ENCODE data around the gene CFAP20DC.

GRCh38 chr3:58749948-58750347, 299.9 kb downstream of the CFAP20DC start:
- TF ChIP-seq NRF1 (IDR thresholded peaks at IDR 0.05; ENCODE audit: low read depth, low read length), result no peak
- no peak for TF ChIP-seq RAD21 (IDR thresholded peaks at IDR 0.05 in 1 of 2, conservative IDR thresholded peaks at IDR 0.05 in 1 of 2; ENCODE audit: low read depth in 2 of 2, low read length in 2 of 2)
- no peak for TF ChIP-seq CTCF (IDR thresholded peaks at IDR 0.05; ENCODE audit: control extremely low read depth in 1 of 3, insufficient read depth in 1 of 3, low read depth in 1 of 3, low read length in 3 of 3)
- TF ChIP-seq USF2 (IDR thresholded peaks at IDR 0.05; ENCODE audit: low read length), result no peak

All from H1 (cell line).